K562 (cell line): ENCODE results near the gene NRG2. TPM values are rescaled to one million over a fixed set of nuclear protein-coding genes. Genes with fewer than 3 reads are reported as not detected.

Experiments
- ATAC-seq: fragments of 200-7000 bp; cut with Tn5 transposase; 3 replicates; pipeline ENCODE4 v1.9.1; 2020; ENCODE audit warnings: moderate library complexity
- BruUV-seq: library from RNA; stranded (reverse); fragments of 400-500 nt; replicated peaks from 2 replicates; lab custom pipeline; 2021; lab: Mats Ljungman, UMichigan
- CTCF ChIA-PET: fragments of 300-600 bp; formaldehyde crosslinking; extraction: SDS; loops from one replicate; lab custom pipeline; 2021; ENCODE audit warnings: low intra/inter-chr PET ratio; lab: Yijun Ruan, JAX
- POLR2A ChIA-PET: fragments of 300-600, 350-650 bp; sonication (Branson Sonifier 250); formaldehyde crosslinking; extraction: SDS; loops from one replicate; lab custom pipeline; 2021; ENCODE audit warnings: antibody characterized with exemption, inconsistent platforms; lab: Yijun Ruan, JAX
- DNase-seq, 4 experiments: peaks; one replicate each; pipeline versions ENCODE4 v3.0.0 to v3.0.0-alpha.2; 2011 to 2018; ENCODE audit warnings: low spot score in 3 of 4, mixed read lengths in 3 of 4; ENCODE audit errors: extremely low read depth in 1 of 4
- FAIRE-seq: peaks from 2 replicates; lab custom pipeline; 2011; peaks lifted over from hg19 to GRCh38; lab: Jason Lieb, UNC
- H2AFZ ChIP-seq: 2 replicates; pipeline ENCODE4 v1.6.0; 2011; ENCODE audit warnings: low read depth, low read length, control low read depth, inconsistent platforms
- H3K27ac ChIP-seq: fragments of 200-600 bp; 3 replicates; pipeline ENCODE4 v1.8.0; 2011; ENCODE audit warnings: low read depth, mild to moderate bottlenecking, control low read depth, inconsistent platforms, low read length, moderate library complexity, mixed read lengths; ENCODE audit errors: extremely low read depth
- H3K27me3 ChIP-seq, 2 experiments: fragments of 300-600 bp in 1 of 2; 2 replicates in 1 of 2; 3 replicates in 1 of 2; pipeline versions ENCODE4 v1.6.0 to v1.8.0; 2011; ENCODE audit warnings: inconsistent platforms in 2 of 2, low read length in 2 of 2, mild to moderate bottlenecking in 1 of 2, mixed read lengths in 1 of 2, moderate library complexity in 1 of 2; ENCODE audit not compliant: control insufficient read depth in 2 of 2, insufficient read depth in 2 of 2
- H3K36me3 ChIP-seq: fragments of 300-600 bp; 3 replicates; pipeline ENCODE4 v1.8.0; 2011; ENCODE audit warnings: mild to moderate bottlenecking, low read length, inconsistent platforms; ENCODE audit not compliant: control insufficient read depth, insufficient read depth
- H3K4me1 ChIP-seq, 2 experiments: fragments of 200-600 bp in 1 of 2; replicated peaks in 1 of 2; 2 replicates in 1 of 2; 3 replicates in 1 of 2; pipeline versions ENCODE4 v1.5.1 to v1.8.0; 2011; ENCODE audit warnings: inconsistent platforms in 2 of 2, low read length in 2 of 2, mild to moderate bottlenecking in 1 of 2, mixed read lengths in 1 of 2, moderate library complexity in 1 of 2; ENCODE audit not compliant: control insufficient read depth in 2 of 2, insufficient read depth in 2 of 2
- H3K4me2 ChIP-seq: 2 replicates; pipeline ENCODE4 v1.6.1; 2011; ENCODE audit warnings: low read length, control low read depth, inconsistent platforms, mixed read lengths; ENCODE audit not compliant: insufficient read depth
- H3K4me3 ChIP-seq: fragments of 200-600 bp; sonication (generic), shearing (Covaris generic); 2 replicates; pipeline ENCODE4 v1.5.1; 2016; ENCODE audit warnings: control low read depth, inconsistent platforms
- H3K79me2 ChIP-seq: fragments of 200-600 bp; 3 replicates; pipeline ENCODE4 v1.8.0; 2011; ENCODE audit warnings: low read length, inconsistent platforms; ENCODE audit not compliant: control insufficient read depth, insufficient read depth
- H3K9ac ChIP-seq, 2 experiments: 2 replicates each; pipeline versions ENCODE4 v1.6.0 to v1.6.1; 2011; ENCODE audit warnings: low read depth in 2 of 2, low read length in 2 of 2, control low read depth in 1 of 2, inconsistent platforms in 1 of 2, mild to moderate bottlenecking in 1 of 2, mixed read lengths in 1 of 2; ENCODE audit not compliant: insufficient read depth in 1 of 2
- H3K9me1 ChIP-seq: one replicate; pipeline ENCODE4 v1.6.0; 2011; ENCODE audit warnings: inconsistent platforms, mild to moderate bottlenecking, low read length, moderate library complexity; ENCODE audit not compliant: control insufficient read depth, insufficient read depth
- H3K9me3 ChIP-seq: replicated peaks from 2 replicates; pipeline ENCODE4 v1.5.1; 2011; ENCODE audit warnings: low read depth, low read length, inconsistent platforms; ENCODE audit not compliant: control insufficient read depth, insufficient read depth
- H4K20me1 ChIP-seq: replicated peaks from 2 replicates; pipeline ENCODE4 v1.6.1; 2011; ENCODE audit warnings: low read length, inconsistent platforms, mixed read lengths; ENCODE audit not compliant: control insufficient read depth, insufficient read depth
- CEBPG ChIP-seq, 3 experiments: fragments of 200-800 bp in 1 of 3; sonication (Bioruptor generic) in 1 of 3; sonication (generic) in 1 of 3; formaldehyde crosslinking in 1 of 3; IDR thresholded peaks in 2 of 3; conservative IDR thresholded peaks in 1 of 3; 2 replicates each; pipeline versions ENCODE4 v1.6.1 to v1.8.0; 2016 to 2022; ENCODE audit warnings: missing compliant biosample characterization in 2 of 3, missing genetic modification characterization in 2 of 3, mild to moderate bottlenecking in 1 of 3, missing genetic modification reagents in 1 of 3
- DNMT1 ChIP-seq: fragments of 450-650 bp; IDR thresholded peaks from 2 replicates; pipeline ENCODE4 v1.6.1; 2016; ENCODE audit warnings: antibody characterized with exemption, mild to moderate bottlenecking
- HNRNPUL1 ChIP-seq: fragments of 200-400 bp; formaldehyde crosslinking; IDR thresholded peaks from 2 replicates; pipeline ENCODE4 v1.6.1; 2017; ENCODE audit warnings: low read length
- NR2C2 ChIP-seq, 2 experiments: fragments of 200-800 bp in 1 of 2; sonication (Bioruptor generic) in 1 of 2; sonication (generic) in 1 of 2; formaldehyde crosslinking in 1 of 2; IDR thresholded peaks; 2 replicates each; pipeline versions ENCODE4 v1.6.1 to v1.8.0; 2016 to 2022; ENCODE audit warnings: mild to moderate bottlenecking in 1 of 2, missing compliant biosample characterization in 1 of 2, missing genetic modification characterization in 1 of 2, missing genetic modification reagents in 1 of 2
- PML ChIP-seq: IDR thresholded peaks from 2 replicates; pipeline ENCODE4 v1.6.1; 2012; ENCODE audit warnings: low read length, inconsistent platforms
- SMARCA5 ChIP-seq: fragments of 450-650 bp; IDR thresholded peaks from 2 replicates; pipeline ENCODE4 v1.6.1; 2016
- SOX6 ChIP-seq: fragments of 450-650 bp; IDR thresholded peaks from 2 replicates; pipeline ENCODE4 v1.6.1; 2014; ENCODE audit warnings: mild to moderate bottlenecking
- TAF15 ChIP-seq: fragments of 200-400 bp; formaldehyde crosslinking; IDR thresholded peaks from 2 replicates; pipeline ENCODE4 v1.6.1; 2017; ENCODE audit warnings: mild to moderate bottlenecking, low read depth, low read length, moderate library complexity
- XRCC3 ChIP-seq: fragments of 450-650 bp; IDR thresholded peaks from 2 replicates; pipeline ENCODE4 v1.6.1; 2017; ENCODE audit warnings: mild to moderate bottlenecking, moderate library complexity
- ZSCAN29 ChIP-seq: fragments of 450-650 bp; IDR thresholded peaks from 2 replicates; pipeline ENCODE4 v1.6.1; 2017
- WGBS: fragments of 100-300 bp; shearing (Covaris generic); methylation state at CpG from one replicate; pipeline ENCODE4 v1.1.6; 2016; ENCODE audit warnings: low coverage, mixed read lengths; ENCODE audit not compliant: insufficient coverage; ENCODE audit errors: missing lambda C conversion rate; 5-methylcytosine and 5-hydroxymethylcytosine counted together
- in situ Hi-C: fragments of 300-500 bp; cut with MboI; formaldehyde crosslinking; loops from 4 replicates; pipeline ENCODE4 v1.15.0; 2018; ENCODE audit warnings: inconsistent platforms, mixed read lengths
- intact Hi-C: fragments of 100-400 bp; cut with micrococcal nuclease; formaldehyde crosslinking; loops from 2 replicates; pipeline ENCODE4 v1.14.2; 2022
- polyA plus RNA-seq, 8 experiments: library from polyadenylated mRNA; depleted of rRNA in 4 of 8; stranded (reverse) in 5 of 8; unstranded in 3 of 8; fragments of >200 nt; fragmentation: Nextera tagmentation in 2 of 8; fragmentation: Illumina TruSeq in 1 of 8; extraction: Ambion mirVana in 2 of 8; extraction: Trizol in 1 of 8; gene quantifications; 2 replicates each; pipeline versions ENCODE4 v1.2.1 to v1.2.3, GENCODE V29; 2011 to 2014; ENCODE audit warnings: inconsistent platforms in 1 of 8, missing spikeins in 1 of 8
- total RNA-seq, 7 experiments: library from RNA; depleted of rRNA in 6 of 7; stranded (reverse); fragments of >200 nt in 6 of 7; fragmentation: Illumina TruSeq in 2 of 7; extraction: Trizol in 2 of 7; gene quantifications; 2 replicates each; pipeline versions ENCODE4 v1.2.1 to v1.2.3, GENCODE V29; 2011 to 2021; ENCODE audit warnings: low replicate concordance in 1 of 7

NRG2 gene
- total and polyA plus RNA-seq, 9 of the 15 experiments (the other 6 are each of a cell fraction or from before 2014, with no cell fraction given) = not detected

- Histone ChIP-seq H4K20me1 (no peaks in the 10 kb centered on the region), H3K27ac (no peak overlapping the region), H3K27me3 (peaks cover 29 to 88% of the 10 kb centered on the region in 2 experiments), H3K9me1 (no peaks in the 10 kb centered on the region), H3K9ac (no peak overlapping the region), H3K36me3 (no peaks in the 10 kb centered on the region), H2AFZ (no peak overlapping the region), H3K4me1 (no peaks in the 10 kb centered on the region), H3K4me2 (no peak overlapping the region), H3K79me2 (no peaks in the 10 kb centered on the region), H3K4me3 (no peak overlapping the region), H3K9me3 (no peaks in the 10 kb centered on the region)
- ChIA-PET POLR2A (no interaction called here), CTCF (no interaction called here)
- in situ Hi-C loops = no loop called here
- WGBS = 1% methylated on average over 11 of the region's 11 CpGs
- ATAC-seq = no peak
- FAIRE-seq = no peak
- no TSS peak for BruUV-seq
- intact Hi-C loops = no loop called here
- TF ChIP-seq HNRNPUL1 (no peak), TAF15 (no peak), SMARCA5 (no peak), PML (no peak), DNMT1 (no peak), CEBPG (CRISPR knock-in tag; IDR thresholded peaks at IDR 0.05) (no peak), CEBPG (tag; conservative IDR thresholded peaks at IDR 0.05 in 1 of 2, IDR thresholded peaks at IDR 0.05 in 1 of 2) (no peak), XRCC3 (no peak), SOX6 (no peak), NR2C2 (CRISPR knock-in tag; IDR thresholded peaks at IDR 0.05) (no peak), NR2C2 (tag; IDR thresholded peaks at IDR 0.05) (no peak), ZSCAN29 (no peak)
- DNase-seq = no peak
These were observed 221.1 kb downstream of the NRG2 start for GRCh38 chr5:139821806-139822552.
